HEK293T (cell line): ENCODE results near the gene RNF138.
"Not testable (repeated sequence)": the region's sequence is repeated elsewhere in the genome, so short reads cannot be mapped to it uniquely, and the experiment has no call there.

Experiments used
- CTCF ChIA-PET: fragments of 350-600 bp; formaldehyde crosslinking; extraction: SDS; loops from one replicate; lab custom pipeline; 2021; ENCODE audit warnings: antibody characterized with exemption, inconsistent platforms; lab: Yijun Ruan, JAX
- POLR2A ChIA-PET: fragments of 350-600 bp; formaldehyde crosslinking; extraction: SDS; loops from one replicate; lab custom pipeline; 2020; ENCODE audit warnings: antibody characterized with exemption, inconsistent platforms; lab: Yijun Ruan, JAX
- DNase-seq: peaks from one replicate; pipeline ENCODE4 v3.0.0; 2012; ENCODE audit warnings: mixed read lengths; ENCODE audit errors: extremely low spot score
- ARNT ChIP-seq: fragments of 450-650 bp; IDR thresholded peaks from 2 replicates; pipeline ENCODE4 v1.6.1; 2017; ENCODE audit warnings: mild to moderate bottlenecking
- BHLHE40 ChIP-seq: fragments of 450-650 bp; IDR thresholded peaks from 2 replicates; pipeline ENCODE4 v1.6.1; 2016; ENCODE audit warnings: mild to moderate bottlenecking, moderate library complexity, borderline replicate concordance
- CTBP1 ChIP-seq: fragments of 450-650 bp; IDR thresholded peaks from 2 replicates; pipeline ENCODE4 v1.6.1; 2016; ENCODE audit warnings: borderline replicate concordance
- ELF4 ChIP-seq: fragments of 450-650 bp; IDR thresholded peaks from 2 replicates; pipeline ENCODE4 v1.6.1; 2017; ENCODE audit warnings: antibody characterized with exemption
- FOXA1 ChIP-seq: fragments of 450-650 bp; IDR thresholded peaks from 2 replicates; pipeline ENCODE4 v1.6.1; 2016; ENCODE audit warnings: mild to moderate bottlenecking
- FOXK2 ChIP-seq: fragments of 450-650 bp; IDR thresholded peaks from 2 replicates; pipeline ENCODE4 v1.6.1; 2016; ENCODE audit warnings: mild to moderate bottlenecking
- FOXM1 ChIP-seq: fragments of 450-650 bp; IDR thresholded peaks from 2 replicates; pipeline ENCODE4 v1.6.1; 2017; ENCODE audit warnings: mild to moderate bottlenecking, borderline replicate concordance
- HDGF ChIP-seq: fragments of 450-650 bp; IDR thresholded peaks from 2 replicates; pipeline ENCODE4 v1.6.1; 2017; ENCODE audit warnings: antibody characterized with exemption, borderline replicate concordance
- L3MBTL2 ChIP-seq: fragments of 450-650 bp; conservative IDR thresholded peaks from 2 replicates; pipeline ENCODE4 v1.6.1; 2016; ENCODE audit warnings: mild to moderate bottlenecking
- LEF1 ChIP-seq: fragments of 450-650 bp; IDR thresholded peaks from 2 replicates; pipeline ENCODE4 v1.6.1; 2017; ENCODE audit warnings: mild to moderate bottlenecking, borderline replicate concordance
- NFRKB ChIP-seq: fragments of 450-650 bp; IDR thresholded peaks from 2 replicates; pipeline ENCODE4 v1.6.1; 2016; ENCODE audit warnings: mild to moderate bottlenecking, moderate library complexity
- PKNOX1 ChIP-seq: fragments of 450-650 bp; IDR thresholded peaks from 2 replicates; pipeline ENCODE4 v1.6.1; 2016
- SP1 ChIP-seq: fragments of 450-650 bp; IDR thresholded peaks from 2 replicates; pipeline ENCODE4 v1.6.1; 2017
- SUZ12 ChIP-seq: fragments of 450-650 bp; IDR thresholded peaks from 2 replicates; pipeline ENCODE4 v1.6.1; 2016; ENCODE audit warnings: mild to moderate bottlenecking
- TARDBP ChIP-seq: fragments of 450-650 bp; IDR thresholded peaks from 2 replicates; pipeline ENCODE4 v1.6.1; 2016
- ZNF384 ChIP-seq: fragments of 450-650 bp; IDR thresholded peaks from 2 replicates; pipeline ENCODE4 v1.6.1; 2016

RNF138 gene

GRCh38 chr18:32167980-32168730, 76.5 kb downstream of the RNF138 start:
- no peak for DNase-seq
- POLR2A ChIA-PET = no interaction called here
- TF ChIP-seq ELF4 (no peak), ZNF384 (no peak), CTBP1 (no peak), NFRKB (no peak), ARNT (no peak), PKNOX1 (no peak), TARDBP (no peak), SUZ12 (no peak), FOXK2 (no peak), FOXM1 (no peak), LEF1 (no peak), L3MBTL2 (no peak), BHLHE40 (no peak), SP1 (no peak), HDGF (no peak)
- CTCF ChIA-PET = interaction anchor here (0.7 kb wide), 1 partner anchor 26 kb away, joined by 3 read pairs; no protein-coding TSS in a partner anchor

DNA sequence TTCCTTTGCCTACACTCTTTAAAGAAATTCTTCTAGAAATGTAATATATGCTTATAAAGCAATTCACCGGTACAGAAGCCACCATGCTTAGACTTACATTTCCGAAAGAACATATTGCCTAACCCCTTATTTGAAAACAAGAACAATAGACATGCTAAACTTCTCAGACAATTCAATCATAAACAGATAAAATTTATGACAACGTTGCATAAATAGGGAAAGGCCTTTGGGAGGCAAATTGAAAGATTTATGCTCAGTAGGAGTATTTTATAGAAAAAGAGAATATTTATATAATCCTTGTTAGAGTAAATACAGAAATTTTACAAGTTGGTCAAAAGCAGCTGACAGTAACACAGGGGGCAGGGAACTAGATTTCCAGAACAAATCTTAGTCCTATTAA, 82.0 kb downstream of the RNF138 start:
- CTCF ChIA-PET = no interaction called here
- DNase-seq = no peak
- POLR2A ChIA-PET = no interaction called here
- no peak for TF ChIP-seq BHLHE40
- no peak for TF ChIP-seq TARDBP
- TF ChIP-seq PKNOX1 = no peak
- no peak for TF ChIP-seq FOXA1
- no peak for TF ChIP-seq ELF4
- no peak for TF ChIP-seq SP1
- TF ChIP-seq FOXM1 = no peak
- TF ChIP-seq ARNT = no peak

DNA sequence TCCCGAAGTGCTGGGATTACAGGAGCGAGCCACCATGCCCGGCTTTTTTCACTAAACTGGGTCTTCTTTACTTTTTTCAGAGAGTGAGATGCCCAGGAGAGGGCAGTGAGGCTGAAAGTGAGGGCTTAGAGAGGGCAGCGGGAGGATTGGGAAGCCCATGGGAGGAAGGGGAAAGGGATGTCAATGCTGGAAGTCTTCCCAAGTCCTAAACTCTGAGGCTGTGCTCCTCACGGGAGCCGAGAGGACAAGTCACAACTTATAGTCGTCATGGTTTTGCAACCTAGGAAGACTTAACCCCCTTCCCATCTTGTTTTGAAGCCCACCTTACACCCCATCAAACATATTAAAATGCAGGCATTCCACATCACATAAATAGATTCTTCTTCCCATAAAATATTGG, 83.0 kb downstream of the RNF138 start:
- TF ChIP-seq ELF4 (no peak), CTBP1 (no peak), FOXK2 (no peak), FOXM1 (no peak), SUZ12 (no peak), LEF1 (no peak), L3MBTL2 (no peak), SP1 (no peak), BHLHE40 (no peak), TARDBP (no peak), ARNT (no peak), ZNF384 (no peak), HDGF (no peak), NFRKB (no peak), PKNOX1 (no peak), FOXA1 (no peak)
- ChIA-PET POLR2A (interaction anchor here (0.7 kb wide), 1 partner anchor 487 kb away, joined by 3 read pairs; no protein-coding TSS in a partner anchor), CTCF (no interaction called here)
- DNase-seq = no peak

- DNase-seq = no peak
- TF ChIP-seq ELF4 (no peak), FOXM1 (no peak), ARNT (no peak), PKNOX1 (no peak), CTBP1 (no peak), FOXK2 (no peak), HDGF (no peak), LEF1 (no peak), NFRKB (no peak), BHLHE40 (no peak), L3MBTL2 (no peak), SP1 (no peak), ZNF384 (no peak), SUZ12 (no peak), FOXA1 (no peak), TARDBP (no peak)
- ChIA-PET CTCF (interaction anchor here (0.6 kb wide), 1 partner anchor 96 kb away, joined by 3 read pairs; no protein-coding TSS in a partner anchor), POLR2A (interaction anchor here (0.7 kb wide), 1 partner anchor 487 kb away, joined by 3 read pairs; no protein-coding TSS in a partner anchor)
Observed at GRCh38 chr18:32175265-32175664, 83.6 kb downstream of the RNF138 start.

DNA sequence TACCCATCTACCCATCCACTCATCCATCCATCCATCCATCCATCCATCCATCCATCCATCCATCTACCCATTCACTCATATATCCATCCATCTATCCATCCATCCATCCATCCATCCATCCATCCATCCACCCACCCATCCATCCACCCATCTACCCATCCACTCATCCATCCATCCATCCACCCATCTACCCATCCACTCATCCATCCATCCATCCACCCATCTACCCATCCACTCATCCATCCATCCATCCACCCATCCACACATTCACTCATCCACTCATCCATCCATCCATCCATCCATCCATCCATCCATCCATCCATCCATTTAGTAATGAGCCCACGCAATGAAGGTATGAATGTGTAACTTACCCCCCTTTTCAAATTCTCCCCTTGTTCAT, 85.1 kb downstream of the RNF138 start:
- POLR2A ChIA-PET, DNase-seq, CTCF ChIA-PET: not testable (repeated sequence)

GRCh38 chr18:32177530-32177929, 85.9 kb downstream of the RNF138 start:
- ChIA-PET POLR2A (no interaction called here), CTCF (no interaction called here)
- TF ChIP-seq L3MBTL2 (no peak), FOXM1 (no peak), ELF4 (no peak), CTBP1 (no peak), SUZ12 (no peak), BHLHE40 (no peak), FOXK2 (no peak)
- no peak for DNase-seq
